Nephron (organoid): ENCODE data around the gene AP2A1.

Source experiments
- H3K27ac Mint-ChIP-seq, 3 experiments: 2 replicates each; pipeline ENCODE4 v1.8.0; 2020; ENCODE audit warnings: mixed read lengths in 3 of 3, mild to moderate bottlenecking in 2 of 3, moderate library complexity in 1 of 3
- H3K27me3 Mint-ChIP-seq: 2 replicates; pipeline ENCODE4 v1.8.0; 2021; ENCODE audit warnings: low read depth, mild to moderate bottlenecking, moderate library complexity, mixed read lengths
- H3K36me3 Mint-ChIP-seq: 2 replicates; pipeline ENCODE4 v1.8.0; 2020; ENCODE audit warnings: low read depth, mixed read lengths
- H3K4me1 Mint-ChIP-seq: 2 replicates; pipeline ENCODE4 v1.8.0; 2020; ENCODE audit warnings: mixed read lengths
- H3K4me3 Mint-ChIP-seq, 3 experiments: 2 replicates each; pipeline ENCODE4 v1.8.0; 2020; ENCODE audit warnings: mild to moderate bottlenecking in 3 of 3, mixed read lengths in 3 of 3, moderate library complexity in 2 of 3
- H3K9me3 Mint-ChIP-seq: 2 replicates; pipeline ENCODE4 v1.8.0; 2020; ENCODE audit warnings: mixed read lengths
- TF ChIP-seq, protein P1 (sequence below), 3 experiments: fragments of 200-600 bp; sonication (generic); IDR thresholded peaks; one replicate each; pipeline ENCODE4 v1.5.0; 2021; ENCODE audit warnings: antibody characterized with exemption in 3 of 3; ENCODE audit not compliant: unreplicated experiment in 3 of 3

AP2A1 gene

DNA sequence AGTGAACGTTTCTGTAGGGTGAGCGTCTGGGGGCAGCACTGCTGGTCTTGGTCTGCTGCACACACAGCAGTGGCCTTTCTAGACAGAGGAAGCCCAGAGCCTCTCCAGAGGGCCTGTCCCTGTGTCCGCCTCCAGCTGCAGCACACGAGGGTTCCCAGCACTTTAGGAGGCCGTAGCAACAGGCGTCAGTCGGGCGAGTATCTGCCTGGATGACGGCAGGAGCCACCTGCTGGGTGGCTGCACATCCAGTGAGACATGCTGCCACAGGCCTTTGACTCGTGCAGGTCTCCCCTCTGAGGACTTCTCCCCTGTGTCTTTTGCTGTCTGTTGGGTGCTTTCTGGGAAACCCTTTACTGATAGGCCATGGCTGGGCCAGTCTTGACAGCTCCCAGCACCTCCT is 22.1 kb downstream of the AP2A1 start:
- Mint-ChIP-seq H3K9me3 (no peaks in the 10 kb centered on the region), H3K27me3 (no peaks in the 10 kb centered on the region), H3K4me3 (no peak overlapping the region), H3K36me3 (peaks cover 50% of the 10 kb centered on the region), H3K27ac (no peak overlapping the region), H3K4me1 (peaks cover 18% of the 10 kb centered on the region)
- TF ChIP-seq, protein P1, sequence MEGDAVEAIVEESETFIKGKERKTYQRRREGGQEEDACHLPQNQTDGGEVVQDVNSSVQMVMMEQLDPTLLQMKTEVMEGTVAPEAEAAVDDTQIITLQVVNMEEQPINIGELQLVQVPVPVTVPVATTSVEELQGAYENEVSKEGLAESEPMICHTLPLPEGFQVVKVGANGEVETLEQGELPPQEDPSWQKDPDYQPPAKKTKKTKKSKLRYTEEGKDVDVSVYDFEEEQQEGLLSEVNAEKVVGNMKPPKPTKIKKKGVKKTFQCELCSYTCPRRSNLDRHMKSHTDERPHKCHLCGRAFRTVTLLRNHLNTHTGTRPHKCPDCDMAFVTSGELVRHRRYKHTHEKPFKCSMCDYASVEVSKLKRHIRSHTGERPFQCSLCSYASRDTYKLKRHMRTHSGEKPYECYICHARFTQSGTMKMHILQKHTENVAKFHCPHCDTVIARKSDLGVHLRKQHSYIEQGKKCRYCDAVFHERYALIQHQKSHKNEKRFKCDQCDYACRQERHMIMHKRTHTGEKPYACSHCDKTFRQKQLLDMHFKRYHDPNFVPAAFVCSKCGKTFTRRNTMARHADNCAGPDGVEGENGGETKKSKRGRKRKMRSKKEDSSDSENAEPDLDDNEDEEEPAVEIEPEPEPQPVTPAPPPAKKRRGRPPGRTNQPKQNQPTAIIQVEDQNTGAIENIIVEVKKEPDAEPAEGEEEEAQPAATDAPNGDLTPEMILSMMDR (IDR thresholded peaks at IDR 0.05; ENCODE audit: unreplicated experiment in 3 of 3), result no peak

GRCh38 chr19:49790866-49791265 is 24.1 kb downstream of the AP2A1 start:
- Mint-ChIP-seq H3K9me3 (no peaks in the 10 kb centered on the region), H3K4me1 (peaks cover 18% of the 10 kb centered on the region), H3K36me3 (peaks cover 51% of the 10 kb centered on the region), H3K27me3 (no peaks in the 10 kb centered on the region), H3K4me3 (no peak overlapping the region), H3K27ac (peak overlapping the region; percentile 13 to 81 (median 72))
- TF ChIP-seq, protein P1 (IDR thresholded peaks at IDR 0.05; ENCODE audit: unreplicated experiment in 3 of 3), result no peak

DNA sequence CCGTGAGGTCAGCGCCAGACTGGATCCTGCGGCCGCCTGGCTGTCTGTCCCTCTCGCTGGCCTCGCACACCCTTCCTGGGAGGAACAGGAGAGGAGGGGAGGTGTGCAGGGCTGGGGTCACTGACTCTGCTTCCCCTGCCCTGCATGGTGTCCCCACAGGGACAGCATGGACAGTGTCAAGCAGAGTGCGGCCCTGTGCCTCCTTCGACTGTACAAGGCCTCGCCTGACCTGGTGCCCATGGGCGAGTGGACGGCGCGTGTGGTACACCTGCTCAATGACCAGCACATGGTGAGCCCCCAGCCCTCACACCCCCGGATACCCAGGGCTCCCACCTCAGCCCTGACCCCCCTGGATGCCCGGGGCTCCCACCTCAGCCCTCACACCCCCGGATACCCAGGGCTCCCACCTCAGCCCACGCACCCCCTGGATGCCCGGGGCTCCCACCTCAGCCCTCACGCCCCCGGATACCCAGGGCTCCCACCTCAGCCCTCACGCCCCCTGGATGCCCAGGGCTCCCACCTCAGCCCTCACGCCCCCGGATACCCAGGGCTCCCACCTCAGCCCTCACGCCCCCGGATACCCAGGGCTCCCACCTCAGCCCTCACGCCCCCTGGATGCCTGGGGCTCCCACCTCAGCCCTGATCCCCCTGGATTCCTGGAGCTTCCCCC is 25.1 kb downstream of the AP2A1 start:
- TF ChIP-seq, protein P1 (IDR thresholded peaks at IDR 0.05; ENCODE audit: unreplicated experiment in 3 of 3), result no peak
- H3K4me3 Mint-ChIP-seq, result no peak overlapping the region
- H3K27ac Mint-ChIP-seq, result no peak overlapping the region
- H3K36me3 Mint-ChIP-seq, result peaks cover 49% of the 10 kb centered on the region
- H3K27me3 Mint-ChIP-seq, result no peaks in the 10 kb centered on the region
- H3K4me1 Mint-ChIP-seq, result peaks cover 11% of the 10 kb centered on the region
- H3K9me3 Mint-ChIP-seq, result no peaks in the 10 kb centered on the region

- H3K4me1 Mint-ChIP-seq, result peaks cover 11% of the 10 kb centered on the region
- H3K27me3 Mint-ChIP-seq, result no peaks in the 10 kb centered on the region
- H3K36me3 Mint-ChIP-seq, result peaks cover 52% of the 10 kb centered on the region
- TF ChIP-seq, protein P1 (IDR thresholded peaks at IDR 0.05; ENCODE audit: unreplicated experiment in 3 of 3), result no peak
- H3K9me3 Mint-ChIP-seq, result no peaks in the 10 kb centered on the region
- no peak overlapping the region for H3K4me3 Mint-ChIP-seq
- no peak overlapping the region for H3K27ac Mint-ChIP-seq
These were observed 26.2 kb downstream of the AP2A1 start for GRCh38 chr19:49792829-49793560.

DNA sequence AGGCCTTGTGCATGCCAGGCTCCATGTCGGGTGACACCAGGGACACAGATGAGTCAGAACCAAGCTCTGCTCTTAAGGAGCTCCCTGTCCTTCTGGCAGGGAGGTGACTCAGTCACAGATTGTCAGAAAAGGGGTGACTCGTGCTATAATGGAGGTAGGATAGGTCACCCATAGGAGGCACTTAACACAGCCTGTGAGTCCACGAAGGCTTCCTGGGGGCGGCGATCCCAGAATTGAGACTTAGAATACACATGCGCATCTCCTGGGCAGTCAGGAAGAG is 26.7 kb downstream of the AP2A1 start:
- Mint-ChIP-seq H3K27me3 (no peaks in the 10 kb centered on the region), H3K4me3 (no peak overlapping the region), H3K9me3 (no peaks in the 10 kb centered on the region), H3K36me3 (peaks cover 51% of the 10 kb centered on the region), H3K4me1 (peaks cover 11% of the 10 kb centered on the region), H3K27ac (no peak overlapping the region)
- TF ChIP-seq, protein P1 (IDR thresholded peaks at IDR 0.05; ENCODE audit: unreplicated experiment in 3 of 3), result no peak

DNA sequence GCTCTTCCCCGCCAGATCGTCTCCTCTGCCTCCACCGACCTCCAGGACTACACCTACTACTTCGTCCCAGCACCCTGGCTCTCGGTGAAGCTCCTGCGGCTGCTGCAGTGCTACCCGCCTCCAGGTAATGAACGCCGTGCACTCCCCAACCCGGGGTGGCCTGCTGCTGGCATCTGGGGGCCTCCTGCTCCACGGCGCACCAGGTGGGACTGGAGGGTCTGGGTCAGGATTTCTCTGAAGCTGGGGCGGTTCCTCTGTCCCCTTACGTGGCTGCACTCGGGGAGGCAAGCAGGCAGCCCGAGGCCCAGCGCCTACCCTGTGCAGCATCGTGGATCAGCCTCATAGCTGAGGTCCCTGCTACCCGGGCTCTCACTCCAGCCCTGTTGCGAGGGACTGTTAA is 28.8 kb downstream of the AP2A1 start:
- TF ChIP-seq, protein P1 (IDR thresholded peaks at IDR 0.05; ENCODE audit: unreplicated experiment in 3 of 3), result no peak
- no peak overlapping the region for H3K27ac Mint-ChIP-seq
- no peaks in the 10 kb centered on the region for H3K9me3 Mint-ChIP-seq
- H3K27me3 Mint-ChIP-seq, result no peaks in the 10 kb centered on the region
- H3K36me3 Mint-ChIP-seq, result peaks cover 51% of the 10 kb centered on the region
- H3K4me1 Mint-ChIP-seq, result peaks cover 4% of the 10 kb centered on the region
- H3K4me3 Mint-ChIP-seq, result no peak overlapping the region
